ENCODE results near the gene SUGCT.

SUGCT gene

GRCh38 chr7:40551685-40552576 lies 417.1 kb downstream of the SUGCT start:
- CTCF ChIA-PET, result interaction anchor here (1.2 kb wide), 1 partner anchor 20 kb away, joined by 3 read pairs; no protein-coding TSS in a partner anchor
- TF ChIP-seq CTCF (IDR thresholded peaks at IDR 0.05; ENCODE audit: control extremely low read depth, extremely low read depth, low read depth, missing control alignments), result no peak
- no peak for DNase-seq (ENCODE audit: extremely low spot score)

GRCh38 chr7:40560672-40561071 lies 425.9 kb downstream of the SUGCT start:
- CTCF ChIA-PET, result no interaction called here

More at GRCh38 chr7:40551685-40552576, 417.1 kb downstream of the SUGCT start:
- POLR2A ChIA-PET, result no interaction called here

GRCh38 chr7:40566879-40567278 lies 432.1 kb downstream of the SUGCT start:
- no peak for DNase-seq (ENCODE audit: extremely low spot score)
- ChIA-PET POLR2A (no interaction called here), CTCF (no interaction called here)
- TF ChIP-seq CTCF (IDR thresholded peaks at IDR 0.05; ENCODE audit: control extremely low read depth, extremely low read depth, low read depth, missing control alignments), result no peak

More at GRCh38 chr7:40560672-40561071, 425.9 kb downstream of the SUGCT start:
- TF ChIP-seq CTCF (IDR thresholded peaks at IDR 0.05; ENCODE audit: control extremely low read depth, extremely low read depth, low read depth, missing control alignments), result no peak
- DNase-seq (ENCODE audit: extremely low spot score), result no peak
- POLR2A ChIA-PET, result no interaction called here

- TF ChIP-seq CTCF (IDR thresholded peaks at IDR 0.05; ENCODE audit: control extremely low read depth, extremely low read depth, low read depth, missing control alignments), result no peak
- CTCF ChIA-PET, result interaction anchor here (1.6 to 2.2 kb wide), 2 partner anchors 15 kb away, joined by 5 to 8 read pairs; no protein-coding TSS in a partner anchor
- no peak for DNase-seq (ENCODE audit: extremely low spot score)
- POLR2A ChIA-PET, result no interaction called here
Measured at GRCh38 chr7:40569326-40569725, 434.5 kb downstream of the SUGCT start.

- ChIA-PET CTCF (interaction anchor here (0.6 to 2.2 kb wide), 3 partner anchors 12 to 16 kb away, joined by 3 to 8 read pairs (median 5); no protein-coding TSS in a partner anchor), POLR2A (no interaction called here)
- DNase-seq (ENCODE audit: extremely low spot score), result no peak
- TF ChIP-seq CTCF (IDR thresholded peaks at IDR 0.05; ENCODE audit: control extremely low read depth, extremely low read depth, low read depth, missing control alignments), result no peak
Measured at GRCh38 chr7:40570223-40570622, 435.4 kb downstream of the SUGCT start.

GRCh38 chr7:40571796-40572195 lies 437.0 kb downstream of the SUGCT start:
- ChIA-PET POLR2A (no interaction called here), CTCF (interaction anchor here (0.7 to 2.2 kb wide), 3 partner anchors 10 to 20 kb away, joined by 3 to 8 read pairs (median 4); no protein-coding TSS in a partner anchor)
- no peak for TF ChIP-seq CTCF (IDR thresholded peaks at IDR 0.05; ENCODE audit: control extremely low read depth, extremely low read depth, low read depth, missing control alignments)
- no peak for DNase-seq (ENCODE audit: extremely low spot score)
